ENCODE measurements around the gene MAN2C1.

GRCh38 chr15:75366163-75366562, 2.2 kb downstream of the MAN2C1 start:
- no peak for TF ChIP-seq CTCF (IDR thresholded peaks at IDR 0.05)
- no peak for TF ChIP-seq POLR2A (IDR thresholded peaks at IDR 0.05)

Measured in heart left ventricle (tissue), 13 donors.